Measurements from ENCODE around the gene TCF7L2. TPM values are rescaled to one million over a fixed set of nuclear protein-coding genes. Genes with fewer than 3 reads are reported as not detected.
A peak's percentile ranks its signal among the peaks of the same experiment; 100 is the strongest.

Gene TCF7L2
- total RNA-seq, 3 donors from 2014 or later = 33.1 to 44.2 (median 34.1) TPM

DNA sequence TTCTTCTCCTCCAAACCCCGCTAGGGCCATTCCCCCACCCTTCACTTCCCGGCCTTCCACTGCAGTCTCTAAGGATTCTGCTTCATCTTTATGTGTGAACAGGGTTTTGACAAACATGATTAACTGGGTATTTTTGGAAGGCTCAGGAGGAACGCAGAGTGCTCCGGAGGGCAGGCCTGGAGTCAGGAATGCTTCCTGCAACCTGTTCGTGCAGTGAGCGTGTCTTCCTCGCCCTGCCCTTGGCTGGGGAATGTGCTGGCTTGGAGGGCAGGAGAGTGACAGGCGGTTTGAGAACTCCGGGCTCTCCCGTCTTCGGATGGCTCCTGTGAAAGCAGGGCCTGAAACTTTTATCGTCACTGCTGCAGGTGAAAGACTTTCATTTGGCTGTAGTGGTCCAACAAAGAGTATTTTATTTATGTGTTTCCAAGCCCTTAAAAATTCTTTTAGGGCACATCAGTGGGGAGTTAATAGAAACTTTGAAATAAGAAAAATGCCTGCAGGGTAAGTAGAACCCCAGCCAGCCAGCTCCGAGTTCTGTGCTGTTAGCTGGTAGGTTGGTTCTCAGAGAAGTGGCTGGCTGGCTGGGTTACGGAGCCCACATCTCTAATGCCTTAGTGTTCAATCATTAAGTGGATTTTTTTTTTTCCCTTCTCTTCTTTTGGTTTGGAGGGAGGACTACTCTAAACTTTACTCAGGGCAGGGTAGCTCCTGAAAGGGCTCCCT is 51.0 kb downstream of the TCF7L2 start:
- intact Hi-C loops (cut with DNase I; ENCODE audit: low total_unique reads) = no loop called here
- Histone ChIP-seq H3K27ac (peak overlapping the region; percentile 82 to 83), H3K27me3 (no peaks in the 10 kb centered on the region), H3K9me3 (no peaks in the 10 kb centered on the region), H3K4me1 (peaks cover 10 to 17% of the 10 kb centered on the region in 2 donors), H3K36me3 (no peaks in the 10 kb centered on the region), H3K4me3 (peak overlapping the region in 2 of 3 donors; percentile 5 to 15)
- DNase-seq (ENCODE audit: low spot score in 2 of 2) = peak; percentile 56 to 67
- TF ChIP-seq POLR2A (IDR thresholded peaks at IDR 0.05) (no peak), CTCF (IDR thresholded peaks at IDR 0.05) (peak in 1 of 3 donors; percentile 32), POLR2AphosphoS5 (IDR thresholded peaks at IDR 0.05) (peak in 1 of 3 donors; percentile 14)

GRCh38 chr10:113001599-113002448 is 51.8 kb downstream of the TCF7L2 start:
- Histone ChIP-seq H3K27me3 (no peaks in the 10 kb centered on the region), H3K9me3 (no peaks in the 10 kb centered on the region), H3K4me3 (no peak overlapping the region), H3K36me3 (no peaks in the 10 kb centered on the region), H3K4me1 (peaks cover 17 to 18% of the 10 kb centered on the region in 2 donors), H3K27ac (peak overlapping the region; percentile 82 to 83)
- DNase-seq (ENCODE audit: low spot score in 2 of 2) = no peak
- TF ChIP-seq POLR2AphosphoS5 (IDR thresholded peaks at IDR 0.05) = no peak
- TF ChIP-seq CTCF (IDR thresholded peaks at IDR 0.05) = no peak
- TF ChIP-seq POLR2A (IDR thresholded peaks at IDR 0.05) = no peak
- intact Hi-C loops (cut with DNase I; ENCODE audit: low total_unique reads) = no loop called here

- peaks cover 17 to 24% of the 10 kb centered on the region in 2 donors for H3K4me1 ChIP-seq
- DNase-seq (ENCODE audit: low spot score in 2 of 2) = no peak
Observed at GRCh38 chr10:113002449-113002777, 52.4 kb downstream of the TCF7L2 start.

GRCh38 chr10:113003052-113003451 is 53.0 kb downstream of the TCF7L2 start:
- intact Hi-C loops (cut with DNase I; ENCODE audit: low total_unique reads) = no loop called here
- no peak for TF ChIP-seq CTCF (IDR thresholded peaks at IDR 0.05)
- TF ChIP-seq POLR2A (IDR thresholded peaks at IDR 0.05) = no peak
- no peak for DNase-seq (ENCODE audit: low spot score in 2 of 2)
- Histone ChIP-seq H3K27ac (peak overlapping the region; percentile 78 to 82), H3K4me3 (no peak overlapping the region), H3K4me1 (peaks cover 17 to 27% of the 10 kb centered on the region in 2 donors), H3K9me3 (no peaks in the 10 kb centered on the region), H3K36me3 (no peaks in the 10 kb centered on the region), H3K27me3 (no peaks in the 10 kb centered on the region)

More at GRCh38 chr10:113002449-113002777, 52.4 kb downstream of the TCF7L2 start:
- intact Hi-C loops (cut with DNase I; ENCODE audit: low total_unique reads) = no loop called here
- Histone ChIP-seq H3K36me3 (no peaks in the 10 kb centered on the region), H3K4me3 (no peak overlapping the region), H3K27me3 (no peaks in the 10 kb centered on the region), H3K9me3 (no peaks in the 10 kb centered on the region), H3K27ac (peak overlapping the region; percentile 82 to 83)
- TF ChIP-seq POLR2A (IDR thresholded peaks at IDR 0.05) (no peak), POLR2AphosphoS5 (IDR thresholded peaks at IDR 0.05) (no peak), CTCF (IDR thresholded peaks at IDR 0.05) (no peak)
